HG03565 (cell line): ENCODE results near the gene NUP54.

Experiments used
- ATAC-seq: cut with Tn5 transposase; IDR thresholded peaks from one replicate; pipeline ENCODE4 v1.9.1; 2021; ENCODE audit warnings: mild to moderate bottlenecking, moderate library complexity; ENCODE audit not compliant: unreplicated experiment

The NUP54 gene, protein sequence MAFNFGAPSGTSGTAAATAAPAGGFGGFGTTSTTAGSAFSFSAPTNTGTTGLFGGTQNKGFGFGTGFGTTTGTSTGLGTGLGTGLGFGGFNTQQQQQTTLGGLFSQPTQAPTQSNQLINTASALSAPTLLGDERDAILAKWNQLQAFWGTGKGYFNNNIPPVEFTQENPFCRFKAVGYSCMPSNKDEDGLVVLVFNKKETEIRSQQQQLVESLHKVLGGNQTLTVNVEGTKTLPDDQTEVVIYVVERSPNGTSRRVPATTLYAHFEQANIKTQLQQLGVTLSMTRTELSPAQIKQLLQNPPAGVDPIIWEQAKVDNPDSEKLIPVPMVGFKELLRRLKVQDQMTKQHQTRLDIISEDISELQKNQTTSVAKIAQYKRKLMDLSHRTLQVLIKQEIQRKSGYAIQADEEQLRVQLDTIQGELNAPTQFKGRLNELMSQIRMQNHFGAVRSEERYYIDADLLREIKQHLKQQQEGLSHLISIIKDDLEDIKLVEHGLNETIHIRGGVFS

DNA sequence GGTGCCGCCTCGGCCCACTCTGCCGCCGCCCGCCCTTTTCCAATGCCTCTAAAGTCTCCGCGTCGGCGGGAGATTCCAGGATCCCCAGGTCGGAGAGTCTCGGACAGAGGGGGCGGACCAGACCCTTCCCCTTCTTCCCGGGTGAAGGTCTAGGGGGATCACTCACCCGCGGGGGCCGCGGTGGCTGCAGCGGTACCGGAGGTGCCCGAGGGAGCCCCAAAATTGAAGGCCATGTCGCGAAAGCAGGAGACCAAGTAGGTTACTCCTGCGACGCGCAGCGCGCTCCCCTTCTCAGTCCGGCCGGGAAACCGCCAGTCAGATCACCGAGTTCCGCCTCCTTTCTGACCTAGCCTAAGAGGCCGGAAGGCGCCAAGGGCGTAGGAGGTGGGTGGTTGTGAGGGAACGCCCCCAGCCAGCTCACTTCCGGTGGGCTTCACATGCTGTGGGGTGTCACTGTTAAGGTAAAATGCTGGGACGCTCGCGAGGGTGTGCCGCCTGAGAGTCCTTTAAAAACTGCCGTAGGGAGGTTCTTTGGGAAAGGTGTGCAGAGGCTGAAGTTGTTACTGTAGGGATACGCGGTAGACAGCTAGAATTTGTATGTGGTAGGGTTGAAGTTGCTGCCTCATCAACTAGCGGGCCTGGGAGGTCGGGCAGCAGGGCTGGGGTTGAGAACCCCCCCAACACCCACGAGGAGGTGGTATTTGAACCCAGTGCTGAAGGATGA is at the start of gene NUP54:
NUP54 (minus strand) TSS at position 256 of the 724 bp plus-strand sequence; CDS start at position 233, 23 bp downstream.
- ATAC-seq = peak; percentile 98

DNA sequence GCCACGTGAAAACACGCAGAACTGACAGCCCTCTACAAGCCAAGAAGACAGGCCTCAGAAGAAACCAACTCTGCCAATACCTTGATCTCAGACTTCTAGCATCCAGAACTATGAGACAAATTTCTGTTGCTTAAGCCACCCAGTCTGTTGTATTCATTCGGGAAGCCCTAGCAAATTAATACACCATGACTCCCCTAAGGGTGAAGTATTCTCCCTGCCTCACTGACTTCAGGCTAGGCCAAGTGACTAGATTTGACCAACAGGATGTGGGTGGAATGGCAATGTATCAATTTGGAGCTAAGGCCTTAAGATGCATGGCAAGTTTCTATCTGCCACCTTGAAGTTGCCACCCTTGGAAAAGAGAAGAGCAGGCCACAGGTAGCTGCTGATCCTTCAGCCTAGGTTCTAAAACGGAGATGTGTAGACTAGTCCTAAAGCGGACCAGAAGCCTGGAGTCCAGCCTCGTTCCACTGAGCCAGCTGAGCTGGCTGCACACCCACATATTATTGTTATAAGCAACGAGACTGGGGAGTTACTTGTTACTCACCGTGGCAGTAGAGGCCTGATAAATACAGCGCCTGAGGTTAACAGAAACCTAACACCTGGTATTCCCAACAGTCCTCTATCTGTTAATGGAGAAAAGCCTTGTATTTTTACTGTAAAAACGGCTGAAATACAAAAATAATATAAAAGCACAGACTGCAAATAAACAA is 49.0 kb upstream of the NUP54 start:
- ATAC-seq = no peak

DNA sequence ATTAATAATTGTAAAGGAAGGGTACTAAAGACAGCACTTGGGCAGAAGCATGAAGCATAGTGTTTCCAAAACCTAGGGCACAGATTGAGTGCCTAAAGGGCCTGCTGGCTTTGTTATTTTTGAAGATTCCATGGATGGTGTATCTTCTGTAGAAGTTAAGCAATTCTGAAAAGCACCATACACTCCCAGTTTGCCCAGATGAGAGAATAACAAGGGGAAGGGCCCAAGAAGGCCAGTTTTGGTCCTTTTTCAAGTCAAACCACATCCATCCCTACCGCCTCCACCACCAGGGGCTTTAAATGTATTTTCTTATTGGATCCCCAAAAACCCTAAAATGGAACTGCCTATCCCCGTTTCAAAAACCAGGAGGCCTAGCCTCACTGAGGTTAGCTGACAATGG is 48.2 kb upstream of the NUP54 start:
- no peak for ATAC-seq

DNA sequence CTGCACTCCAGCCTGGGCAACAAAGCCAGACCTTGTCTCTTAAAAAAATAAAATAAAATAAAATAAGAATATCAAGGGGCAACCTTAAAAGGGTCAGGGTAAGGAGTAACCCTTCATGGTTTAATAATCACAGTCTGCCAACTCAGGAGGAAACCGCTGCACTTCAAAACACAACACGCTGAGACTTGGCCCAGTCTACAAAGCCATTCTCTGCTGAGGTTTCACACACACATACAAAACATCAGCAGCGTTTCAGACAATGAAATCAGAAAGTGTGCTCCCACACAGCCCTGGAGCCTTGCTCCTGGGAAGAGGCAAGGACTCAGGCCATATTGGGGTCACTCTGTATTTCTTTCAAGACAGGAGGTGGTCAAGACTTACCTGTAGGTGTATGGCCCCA is 47.1 kb upstream of the NUP54 start:
- ATAC-seq = no peak

DNA sequence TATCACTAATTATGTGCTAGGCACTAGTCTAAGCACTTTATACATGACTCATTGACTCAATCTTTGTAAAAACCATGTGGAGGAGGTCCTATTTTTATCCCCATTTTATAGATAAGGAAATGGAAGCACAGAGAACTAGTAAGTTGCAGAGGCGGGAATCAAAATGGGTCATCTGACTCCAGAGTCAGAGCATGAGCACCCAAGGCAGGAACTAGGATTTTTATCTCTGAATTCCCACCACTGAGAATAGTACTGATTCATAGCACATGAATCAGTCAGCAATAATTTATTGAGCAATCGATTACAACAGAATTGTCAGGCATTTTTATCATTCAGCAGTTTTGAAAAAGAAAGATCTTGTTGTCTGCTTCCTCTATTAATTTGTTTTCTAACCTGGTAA is 46.1 kb upstream of the NUP54 start:
- ATAC-seq = no peak

DNA sequence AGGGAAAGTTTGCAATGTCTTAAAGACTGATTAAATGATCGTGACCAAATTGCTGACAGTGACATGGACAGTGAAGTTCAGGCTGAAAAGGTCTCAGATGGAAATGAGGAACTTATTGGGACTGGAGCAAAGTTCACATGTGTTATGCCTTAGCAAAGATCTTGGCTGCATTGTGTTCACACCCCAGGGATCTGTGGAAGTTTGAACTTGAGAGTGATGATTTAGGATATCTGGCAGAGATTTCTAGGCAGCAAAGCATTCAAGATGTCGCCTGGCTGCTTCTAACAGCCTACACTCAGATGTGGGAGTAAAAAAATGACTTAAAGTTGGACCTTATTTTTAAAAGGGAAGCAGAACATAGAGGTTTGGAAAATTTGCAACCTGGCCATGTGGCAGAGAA is 44.0 kb upstream of the NUP54 start:
- ATAC-seq = no peak

DNA sequence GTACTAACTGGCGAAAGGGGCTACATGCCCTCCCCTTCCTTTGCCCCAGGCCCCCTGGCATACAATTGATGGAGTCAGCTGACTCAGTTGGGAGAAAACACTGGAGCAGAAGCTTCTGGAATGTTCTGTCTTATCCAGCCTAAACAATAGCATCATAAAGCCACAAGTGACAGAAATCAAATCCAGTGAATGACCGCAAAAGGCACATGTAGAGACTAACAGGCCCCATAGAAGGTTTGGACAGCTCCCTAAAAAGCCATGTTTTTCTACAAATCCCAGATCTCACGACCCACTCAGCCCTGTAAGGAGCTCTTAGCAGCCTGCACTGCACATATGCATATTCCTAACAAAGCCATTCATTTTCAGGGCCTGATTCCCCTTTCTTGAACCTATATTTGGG is 40.4 kb upstream of the NUP54 start:
- ATAC-seq = no peak

DNA sequence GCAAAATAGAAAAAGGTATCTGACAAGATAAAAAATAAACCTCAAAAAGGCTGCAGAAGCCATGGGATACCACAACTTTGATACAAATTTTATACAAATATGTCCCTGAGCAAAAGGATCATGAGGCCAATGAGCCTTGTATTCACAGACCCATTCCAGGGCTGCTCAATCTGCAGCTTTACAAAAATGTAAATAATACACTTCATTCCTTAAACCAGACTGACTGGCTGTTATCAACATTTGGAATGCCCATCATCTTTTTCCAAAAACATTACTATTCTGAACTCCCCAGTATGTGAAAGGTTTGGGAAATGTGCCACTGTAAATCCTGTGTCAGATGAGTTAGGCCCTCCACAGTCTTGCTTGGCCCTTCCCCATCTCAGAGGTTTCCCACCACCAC is 40.0 kb upstream of the NUP54 start:
- no peak for ATAC-seq

DNA sequence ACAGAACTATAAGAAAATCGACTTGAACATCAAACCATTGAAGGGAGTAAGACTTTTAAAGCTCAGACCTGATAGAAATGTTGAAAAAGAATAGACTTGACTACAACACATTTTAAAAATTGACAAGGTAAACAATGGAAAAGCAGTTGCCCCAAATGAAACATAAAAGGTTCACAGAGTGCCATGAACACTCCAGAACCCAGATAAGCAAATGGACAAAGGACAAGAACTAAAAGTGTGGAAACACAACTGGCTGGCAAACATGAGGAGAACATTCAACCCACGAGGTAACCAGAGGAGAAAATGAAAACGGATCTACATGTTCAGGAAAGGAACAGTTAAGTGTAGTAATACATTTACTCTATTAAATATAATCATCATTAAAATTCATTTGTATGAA is 39.0 kb upstream of the NUP54 start:
- ATAC-seq = no peak

DNA sequence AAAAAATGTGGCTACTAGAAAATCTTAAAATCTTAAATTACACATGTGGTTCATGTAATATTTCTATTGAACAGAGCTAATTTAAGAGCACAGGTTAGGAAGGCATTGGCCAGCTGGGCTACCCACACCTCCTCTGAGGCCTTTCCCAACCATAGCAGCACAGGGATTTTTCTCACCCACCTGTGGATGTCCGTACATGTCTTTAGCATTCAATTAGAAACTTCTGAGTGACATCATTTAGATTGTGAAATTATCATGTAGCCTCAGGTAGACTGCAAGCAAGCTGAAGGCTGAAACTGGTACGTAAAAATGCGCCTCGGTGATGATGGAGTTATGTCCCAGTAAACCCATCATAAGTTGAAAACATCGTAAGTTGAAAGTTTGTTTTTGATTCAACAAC is 34.3 kb upstream of the NUP54 start:
- ATAC-seq = no peak

DNA sequence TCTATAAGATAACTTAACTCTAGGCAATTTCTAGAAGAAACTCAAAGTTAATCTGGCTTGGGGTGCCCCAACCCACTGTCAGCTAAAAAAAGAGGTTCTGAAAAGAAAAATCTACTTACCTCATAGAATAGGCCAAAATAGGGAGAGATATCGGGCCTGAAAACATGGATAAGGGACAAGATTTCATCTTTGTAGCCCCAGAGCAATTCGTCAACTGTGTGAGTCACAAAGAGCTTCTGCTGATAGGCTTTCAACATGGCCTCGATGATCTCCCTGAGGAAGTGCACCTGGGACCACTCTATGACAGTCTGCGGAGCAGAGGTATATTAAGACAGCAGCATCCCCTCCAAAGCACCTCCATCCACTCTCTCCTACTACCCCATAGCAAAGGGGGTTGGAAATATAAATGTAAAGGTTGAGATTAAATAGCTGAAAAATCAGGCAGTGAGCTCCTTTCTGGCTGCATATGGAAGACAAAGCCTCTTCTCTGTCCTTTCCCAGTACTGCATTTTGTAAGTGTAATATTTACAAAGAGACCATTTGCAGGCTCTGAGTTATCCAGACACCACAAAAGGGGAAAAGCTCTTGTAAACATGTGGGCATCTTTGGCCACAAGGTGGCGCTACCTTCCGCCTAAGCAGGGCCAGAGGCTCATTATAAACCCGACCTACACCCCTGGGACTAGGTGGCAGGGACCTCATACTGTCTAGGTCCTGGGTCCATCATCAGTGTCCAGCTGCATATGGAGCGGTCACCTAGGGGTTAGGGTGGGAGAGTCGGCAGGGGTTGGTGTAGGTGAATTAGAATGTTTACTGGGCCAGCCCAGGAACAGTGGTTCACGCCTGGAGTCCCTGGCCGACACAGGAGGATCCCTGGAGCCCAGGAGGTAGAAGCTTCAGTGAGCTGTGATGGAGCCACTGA is 31.5 kb upstream of the NUP54 start:
- peak; percentile 76 for ATAC-seq

DNA sequence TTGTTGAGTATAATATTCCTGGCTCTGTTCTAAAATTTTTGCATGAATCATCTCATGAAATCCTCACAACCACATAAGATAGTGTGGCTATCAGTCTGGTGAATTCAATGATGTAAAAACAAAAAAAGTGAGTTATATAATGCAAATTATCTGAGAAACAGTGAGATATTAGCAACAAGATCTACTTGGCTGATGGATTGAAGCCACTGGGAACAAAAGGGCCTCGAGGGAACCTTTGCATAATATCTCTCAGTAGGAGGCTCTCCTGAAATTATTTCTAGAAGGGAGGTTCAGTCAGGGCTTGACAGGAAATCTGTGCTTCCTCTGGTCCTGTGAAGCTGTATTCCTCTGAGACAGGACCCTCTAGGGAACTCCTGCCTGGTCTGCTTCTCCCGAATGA is 30.1 kb upstream of the NUP54 start:
- no peak for ATAC-seq

DNA sequence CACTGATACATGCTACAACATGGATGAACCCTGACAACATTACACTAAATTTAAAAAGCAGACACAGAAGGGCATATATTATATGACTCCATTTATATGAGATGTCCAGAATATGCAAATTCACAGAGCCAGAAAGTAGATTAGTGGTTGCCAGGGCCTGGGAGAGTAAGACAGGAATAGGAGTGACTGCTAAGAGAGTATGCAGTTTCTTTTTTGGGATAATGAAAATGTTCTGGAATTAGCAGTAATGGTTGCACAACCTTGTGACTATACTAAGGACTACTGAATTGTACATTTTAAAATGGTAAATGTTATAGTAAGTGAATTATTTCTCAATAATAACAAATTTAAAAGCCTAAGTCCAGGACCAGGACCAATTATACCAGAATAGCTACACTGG is 29.5 kb upstream of the NUP54 start:
- no peak for ATAC-seq

DNA sequence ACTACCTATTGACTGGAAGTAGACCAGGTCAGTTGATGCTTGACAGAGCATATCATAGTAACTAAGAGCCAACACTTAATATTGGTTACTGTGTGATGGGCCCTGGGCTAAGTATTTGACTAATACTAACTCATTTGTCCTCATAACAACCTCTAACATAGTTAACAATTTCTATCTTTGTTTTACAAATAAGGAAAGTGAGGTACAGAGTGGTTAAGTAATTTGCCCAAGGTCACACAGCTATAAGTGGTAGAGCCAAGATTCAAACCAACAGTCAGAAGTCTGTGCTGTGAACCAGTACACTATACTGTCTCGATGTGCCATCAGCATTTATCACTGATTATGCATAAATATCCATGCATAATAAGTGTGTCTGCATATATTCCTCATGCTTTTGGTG is 27.1 kb upstream of the NUP54 start:
- ATAC-seq = no peak

DNA sequence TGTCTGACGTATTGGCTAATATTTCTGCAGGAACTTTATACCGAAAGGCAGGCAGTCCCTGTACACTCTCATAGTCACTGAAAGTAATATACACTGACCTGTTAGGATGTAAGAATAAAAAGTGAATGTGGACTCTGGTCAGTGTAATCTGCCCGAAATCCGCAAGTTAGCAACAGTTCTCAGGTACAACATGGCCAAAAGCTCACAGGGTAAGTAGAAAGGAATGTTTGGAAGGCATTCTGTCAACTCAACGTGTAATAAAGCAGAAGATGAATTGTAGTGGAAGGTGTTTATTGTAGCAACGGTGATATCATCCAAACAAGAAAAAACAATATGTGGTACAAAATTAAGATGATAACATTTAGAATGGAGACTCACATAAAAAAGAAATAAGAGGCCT is 26.0 kb upstream of the NUP54 start:
- ATAC-seq = no peak

DNA sequence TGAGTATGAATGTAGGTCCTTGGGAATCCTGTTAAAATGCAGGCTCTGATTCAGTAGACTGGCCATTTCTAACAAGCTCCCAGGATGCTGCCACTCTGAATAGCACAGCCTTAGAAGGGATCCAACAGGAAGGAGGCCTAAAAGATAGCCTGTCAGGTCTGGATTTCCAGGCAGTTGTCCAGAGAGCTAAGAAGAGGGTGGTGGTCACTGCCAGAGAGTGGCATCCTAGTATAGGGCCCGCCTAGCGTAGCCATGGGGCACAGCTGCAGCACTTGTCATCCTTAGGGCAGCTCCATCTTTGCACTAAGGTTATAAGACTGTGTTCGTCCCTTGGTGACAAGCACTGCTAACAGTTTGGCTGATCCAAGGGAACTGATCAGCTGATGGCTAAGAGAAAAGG is 20.5 kb upstream of the NUP54 start:
- no peak for ATAC-seq

DNA sequence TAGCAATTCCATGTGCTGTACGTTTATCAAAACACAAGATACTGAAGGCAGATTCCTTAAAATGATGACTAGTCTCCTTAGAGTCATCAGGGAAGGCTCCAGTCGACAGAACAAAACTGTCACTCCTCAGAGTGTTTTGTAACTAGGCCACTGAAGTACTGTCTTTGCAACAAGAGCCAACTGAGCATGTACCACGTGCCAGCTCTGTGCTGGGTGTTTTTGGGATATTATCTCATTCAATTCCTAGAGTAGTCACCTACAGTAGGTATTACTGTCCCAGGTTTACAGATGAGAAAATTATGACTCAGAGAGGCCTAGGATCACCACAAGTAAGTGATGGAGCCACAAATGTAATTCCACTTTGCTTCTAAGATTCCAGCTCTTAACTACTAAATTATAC is 18.3 kb upstream of the NUP54 start:
- no peak for ATAC-seq

DNA sequence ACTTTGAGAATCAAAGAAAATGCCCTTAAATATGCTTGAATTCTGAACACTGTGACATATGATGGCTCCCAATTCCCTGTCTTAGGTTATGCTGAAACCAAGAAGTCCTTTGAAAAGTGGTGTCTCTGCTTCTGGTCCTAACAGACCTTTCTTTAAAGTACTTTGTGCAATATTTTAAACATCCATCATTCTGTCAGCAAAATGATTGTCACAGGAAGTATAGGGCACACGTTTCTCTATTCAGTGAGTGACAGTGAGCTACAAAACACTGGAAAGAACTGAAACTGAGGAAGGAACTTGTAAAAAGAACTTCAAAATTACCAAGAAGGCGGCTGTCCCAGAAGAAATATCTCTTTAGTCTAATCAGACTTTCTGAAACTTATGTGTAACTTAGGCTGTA is 12.2 kb upstream of the NUP54 start:
- ATAC-seq = no peak

DNA sequence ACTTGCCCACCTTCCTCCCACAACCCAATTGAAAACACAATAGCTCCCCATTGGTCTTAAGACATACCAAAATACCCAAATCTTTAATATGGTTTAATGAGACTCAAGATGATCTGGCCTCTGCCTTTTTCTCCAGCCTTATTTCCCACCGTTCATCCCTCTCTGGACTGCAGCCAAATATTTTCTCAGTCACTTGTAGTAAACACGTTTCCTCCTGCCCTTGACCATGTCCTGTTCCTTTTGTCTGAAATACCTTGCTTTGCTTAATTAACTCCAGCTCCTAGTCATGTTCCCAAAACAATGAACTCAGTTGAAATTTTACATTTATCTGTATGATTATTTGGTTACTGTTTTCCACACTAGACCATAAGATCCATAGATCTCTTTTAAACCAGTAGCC is 8.4 kb upstream of the NUP54 start:
- ATAC-seq = no peak

DNA sequence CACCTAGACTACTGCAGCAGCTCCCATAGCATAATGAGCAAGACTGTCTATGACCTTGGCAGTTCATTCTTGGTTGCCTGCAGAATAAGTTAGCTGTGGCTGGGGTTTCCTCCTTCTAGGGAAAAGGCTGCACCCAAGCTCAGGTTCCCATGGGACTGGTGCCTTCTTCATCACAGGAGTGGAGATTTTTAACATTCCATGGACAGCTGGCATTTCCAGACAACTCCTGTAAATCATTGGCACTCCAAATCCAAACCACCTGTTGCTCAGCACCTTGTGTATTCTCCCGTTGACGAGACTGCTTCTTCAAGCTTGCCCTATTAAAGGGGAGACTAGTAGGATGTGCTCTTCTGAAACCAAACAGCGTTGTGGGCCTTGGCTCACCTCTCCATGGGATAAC is 7.8 kb upstream of the NUP54 start:
- ATAC-seq = no peak

DNA sequence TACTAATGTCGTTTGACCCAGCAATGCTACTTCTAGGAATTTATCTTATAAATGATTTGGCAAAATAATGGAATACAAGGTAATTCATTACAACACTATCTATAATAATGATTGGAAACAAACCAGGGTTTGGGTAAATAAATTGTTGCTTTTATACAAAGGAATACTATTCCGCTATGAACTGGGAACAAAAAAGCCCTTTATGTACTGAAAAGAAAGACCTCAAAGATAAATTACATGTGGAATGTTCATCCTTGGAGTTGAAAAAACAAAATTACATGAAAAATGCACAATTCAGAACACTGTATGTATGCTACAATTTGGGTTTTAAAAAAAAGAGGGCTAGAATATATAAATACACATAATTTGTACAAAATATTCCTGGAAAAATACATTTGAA is 5.2 kb upstream of the NUP54 start:
- ATAC-seq = no peak
